ENCODE results near the gene CDCA4.

CDCA4 gene

DNA sequence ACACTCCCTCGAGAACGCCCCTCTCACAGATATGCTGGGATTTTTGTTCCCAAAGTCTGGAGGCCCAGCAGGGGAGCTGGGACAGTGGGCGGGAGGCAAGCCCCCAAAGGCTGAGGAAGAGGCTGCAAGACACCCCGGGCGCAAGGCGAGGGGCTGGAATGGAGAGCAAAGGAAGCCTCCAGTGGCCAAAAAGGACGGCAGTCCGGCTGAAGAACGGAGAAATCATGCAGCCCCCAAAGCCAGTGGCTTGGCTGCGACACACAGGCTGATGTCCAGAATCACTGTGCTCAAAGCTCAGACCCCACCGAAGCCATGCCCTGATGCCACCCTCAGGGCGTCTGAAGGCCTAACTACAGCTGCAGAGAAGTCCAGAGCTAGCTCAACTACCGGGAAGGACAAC lies 24.4 kb downstream of the CDCA4 start:
- TF ChIP-seq, protein P1, sequence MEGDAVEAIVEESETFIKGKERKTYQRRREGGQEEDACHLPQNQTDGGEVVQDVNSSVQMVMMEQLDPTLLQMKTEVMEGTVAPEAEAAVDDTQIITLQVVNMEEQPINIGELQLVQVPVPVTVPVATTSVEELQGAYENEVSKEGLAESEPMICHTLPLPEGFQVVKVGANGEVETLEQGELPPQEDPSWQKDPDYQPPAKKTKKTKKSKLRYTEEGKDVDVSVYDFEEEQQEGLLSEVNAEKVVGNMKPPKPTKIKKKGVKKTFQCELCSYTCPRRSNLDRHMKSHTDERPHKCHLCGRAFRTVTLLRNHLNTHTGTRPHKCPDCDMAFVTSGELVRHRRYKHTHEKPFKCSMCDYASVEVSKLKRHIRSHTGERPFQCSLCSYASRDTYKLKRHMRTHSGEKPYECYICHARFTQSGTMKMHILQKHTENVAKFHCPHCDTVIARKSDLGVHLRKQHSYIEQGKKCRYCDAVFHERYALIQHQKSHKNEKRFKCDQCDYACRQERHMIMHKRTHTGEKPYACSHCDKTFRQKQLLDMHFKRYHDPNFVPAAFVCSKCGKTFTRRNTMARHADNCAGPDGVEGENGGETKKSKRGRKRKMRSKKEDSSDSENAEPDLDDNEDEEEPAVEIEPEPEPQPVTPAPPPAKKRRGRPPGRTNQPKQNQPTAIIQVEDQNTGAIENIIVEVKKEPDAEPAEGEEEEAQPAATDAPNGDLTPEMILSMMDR (IDR thresholded peaks at IDR 0.05; ENCODE audit: control insufficient read depth, insufficient read depth, low read depth, low read length, missing control alignments) = no peak
- H3K4me3 ChIP-seq (ENCODE audit: control insufficient read depth, low read depth, low read length) = no peak overlapping the region
- no peak for DNase-seq (ENCODE audit: low read depth)

- no peak for DNase-seq (ENCODE audit: low read depth)
- no peak overlapping the region for H3K4me3 ChIP-seq (ENCODE audit: control insufficient read depth, low read depth, low read length)
- TF ChIP-seq, protein P1 (IDR thresholded peaks at IDR 0.05; ENCODE audit: control insufficient read depth, insufficient read depth, low read depth, low read length, missing control alignments) = no peak
Observed at GRCh38 chr14:104996032-104996431, 24.9 kb downstream of the CDCA4 start.

DNA sequence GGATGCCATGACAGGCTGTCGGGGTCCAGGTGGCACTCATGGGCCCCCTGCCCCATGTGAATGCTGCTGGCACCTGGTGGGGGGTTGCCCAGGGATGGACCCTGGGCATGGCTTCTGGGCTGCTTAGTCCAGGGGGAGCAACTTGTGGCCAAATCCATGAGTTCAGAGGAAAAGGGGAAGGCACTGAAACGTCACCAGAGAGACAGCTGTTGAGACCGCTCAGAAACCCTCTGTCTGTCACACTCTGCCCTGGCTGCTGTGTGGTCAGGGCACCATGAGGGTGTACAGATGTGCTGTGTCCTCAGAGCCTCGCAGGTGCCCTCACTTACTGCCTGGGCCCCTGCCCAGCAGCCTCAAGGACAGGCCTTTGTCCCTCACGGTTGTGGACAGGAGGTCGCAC lies 25.9 kb downstream of the CDCA4 start:
- no peak overlapping the region for H3K4me3 ChIP-seq (ENCODE audit: control insufficient read depth, low read depth, low read length)
- no peak for DNase-seq (ENCODE audit: low read depth)
- TF ChIP-seq, protein P1 (IDR thresholded peaks at IDR 0.05; ENCODE audit: control insufficient read depth, insufficient read depth, low read depth, low read length, missing control alignments) = no peak

GRCh38 chr14:104993808-104994591 lies 26.9 kb downstream of the CDCA4 start:
- TF ChIP-seq, protein P1 (IDR thresholded peaks at IDR 0.05; ENCODE audit: control insufficient read depth, insufficient read depth, low read depth, low read length, missing control alignments) = no peak
- no peak for DNase-seq (ENCODE audit: low read depth)
- H3K4me3 ChIP-seq (ENCODE audit: control insufficient read depth, low read depth, low read length) = no peak overlapping the region

- no peak for DNase-seq (ENCODE audit: low read depth)
- TF ChIP-seq, protein P1 (IDR thresholded peaks at IDR 0.05; ENCODE audit: control insufficient read depth, insufficient read depth, low read depth, low read length, missing control alignments) = no peak
- H3K4me3 ChIP-seq (ENCODE audit: control insufficient read depth, low read depth, low read length) = no peak overlapping the region
Observed at GRCh38 chr14:104993306-104993705, 27.6 kb downstream of the CDCA4 start.

- DNase-seq (ENCODE audit: low read depth) = no peak
- TF ChIP-seq, protein P1 (IDR thresholded peaks at IDR 0.05; ENCODE audit: control insufficient read depth, insufficient read depth, low read depth, low read length, missing control alignments) = no peak
- no peak overlapping the region for H3K4me3 ChIP-seq (ENCODE audit: control insufficient read depth, low read depth, low read length)
Observed at GRCh38 chr14:104992501-104992900, 28.4 kb downstream of the CDCA4 start.
